Measurements from ENCODE around the gene LRRC46.

DNA sequence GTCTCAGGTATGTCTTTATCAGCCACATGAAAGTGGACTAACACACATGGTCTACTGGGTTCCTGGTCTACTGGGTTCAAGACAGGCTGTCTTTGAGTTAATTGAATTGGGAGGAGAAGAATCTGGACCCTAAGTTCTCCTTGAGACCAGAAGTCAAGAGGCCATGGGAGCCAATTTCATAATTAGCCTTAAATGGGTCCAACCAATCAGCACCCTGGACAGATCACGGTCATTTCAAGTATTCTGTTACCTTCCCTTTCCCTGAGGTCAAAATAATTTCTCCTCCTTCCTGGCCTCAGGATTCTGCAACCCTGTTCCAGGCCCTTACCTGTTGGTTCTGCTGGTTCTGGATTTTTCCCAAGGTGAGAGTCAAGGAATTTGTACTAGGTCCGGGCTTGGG lies 33.7 kb upstream of the LRRC46 start:
- TF ChIP-seq EZH2 (IDR thresholded peaks at IDR 0.05; ENCODE audit: insufficient read depth, low read length), result no peak
- TF ChIP-seq, protein P1, sequence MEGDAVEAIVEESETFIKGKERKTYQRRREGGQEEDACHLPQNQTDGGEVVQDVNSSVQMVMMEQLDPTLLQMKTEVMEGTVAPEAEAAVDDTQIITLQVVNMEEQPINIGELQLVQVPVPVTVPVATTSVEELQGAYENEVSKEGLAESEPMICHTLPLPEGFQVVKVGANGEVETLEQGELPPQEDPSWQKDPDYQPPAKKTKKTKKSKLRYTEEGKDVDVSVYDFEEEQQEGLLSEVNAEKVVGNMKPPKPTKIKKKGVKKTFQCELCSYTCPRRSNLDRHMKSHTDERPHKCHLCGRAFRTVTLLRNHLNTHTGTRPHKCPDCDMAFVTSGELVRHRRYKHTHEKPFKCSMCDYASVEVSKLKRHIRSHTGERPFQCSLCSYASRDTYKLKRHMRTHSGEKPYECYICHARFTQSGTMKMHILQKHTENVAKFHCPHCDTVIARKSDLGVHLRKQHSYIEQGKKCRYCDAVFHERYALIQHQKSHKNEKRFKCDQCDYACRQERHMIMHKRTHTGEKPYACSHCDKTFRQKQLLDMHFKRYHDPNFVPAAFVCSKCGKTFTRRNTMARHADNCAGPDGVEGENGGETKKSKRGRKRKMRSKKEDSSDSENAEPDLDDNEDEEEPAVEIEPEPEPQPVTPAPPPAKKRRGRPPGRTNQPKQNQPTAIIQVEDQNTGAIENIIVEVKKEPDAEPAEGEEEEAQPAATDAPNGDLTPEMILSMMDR (IDR thresholded peaks at IDR 0.05; ENCODE audit: insufficient read depth, low read depth, low read length), result no peak
